SK-N-SH (cell line): ENCODE data around the gene PHC2.

Experiments used
- CHD2 ChIP-seq: fragments of 150-350 bp; IDR thresholded peaks from 2 replicates; pipeline ENCODE4 v1.6.1; 2018; ENCODE audit warnings: low read length; ENCODE audit not compliant: partially characterized antibody
- CTCF ChIP-seq: fragments of 200-600 bp; sonication (generic); IDR thresholded peaks from 2 replicates; pipeline ENCODE4 v1.6.1; 2017; ENCODE audit warnings: antibody characterized with exemption, mild to moderate bottlenecking, moderate library complexity
- JUND ChIP-seq: IDR thresholded peaks from 2 replicates; pipeline ENCODE4 v1.4.0; 2012

DNA sequence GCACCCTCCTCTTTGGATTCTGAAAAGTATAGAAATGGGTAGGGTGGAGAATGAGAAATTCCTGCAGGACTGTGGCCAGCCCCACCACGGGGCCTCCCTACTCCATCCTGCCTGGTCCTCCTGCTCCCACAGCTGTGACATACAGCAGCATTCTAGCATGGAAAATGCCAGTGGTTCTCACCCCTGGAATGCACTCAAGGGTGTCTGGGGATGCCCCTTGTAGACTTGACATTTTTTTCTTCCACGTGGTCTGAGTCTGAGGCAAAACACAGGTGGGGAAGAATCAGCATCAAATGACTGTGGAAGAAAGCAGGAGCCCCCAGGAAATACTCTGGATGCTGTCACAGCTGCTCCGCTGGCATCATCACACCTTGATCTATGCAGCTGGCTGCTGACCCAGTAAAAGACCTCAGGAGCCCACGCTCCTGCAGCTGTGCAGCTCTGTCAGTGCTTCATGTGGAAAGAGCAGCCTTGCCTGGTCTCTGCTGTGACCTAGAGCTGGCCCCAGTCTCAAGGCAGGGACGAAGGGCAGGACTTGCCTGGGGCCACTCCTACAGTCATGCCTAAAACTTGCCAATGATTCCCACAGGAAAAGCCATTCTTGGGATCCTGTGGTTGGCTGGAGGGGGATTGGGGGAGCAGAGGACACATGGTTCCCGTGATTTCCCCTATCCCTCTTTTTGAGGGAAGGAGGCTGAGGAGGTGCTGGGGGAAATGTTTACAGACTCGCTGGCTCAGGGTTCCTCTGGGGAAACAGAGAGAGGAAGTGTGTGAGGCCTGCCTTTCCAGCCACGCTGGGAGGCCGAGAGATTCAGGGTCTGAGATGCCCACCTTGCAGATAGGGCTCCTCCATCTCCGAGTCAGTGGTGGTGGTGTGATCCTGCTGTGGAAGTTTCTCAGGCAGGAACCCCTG, 99.2 kb downstream of the PHC2 start:
- TF ChIP-seq CTCF (no peak), JUND (no peak), CHD2 (no peak)
